ENCODE measurements around the gene TRIM41. TPM values are rescaled to one million over a fixed set of nuclear protein-coding genes. Genes with fewer than 3 reads are reported as not detected.

The TRIM41 gene
- total RNA-seq, 1 donor from 2014 or later: 31.2 TPM

DNA sequence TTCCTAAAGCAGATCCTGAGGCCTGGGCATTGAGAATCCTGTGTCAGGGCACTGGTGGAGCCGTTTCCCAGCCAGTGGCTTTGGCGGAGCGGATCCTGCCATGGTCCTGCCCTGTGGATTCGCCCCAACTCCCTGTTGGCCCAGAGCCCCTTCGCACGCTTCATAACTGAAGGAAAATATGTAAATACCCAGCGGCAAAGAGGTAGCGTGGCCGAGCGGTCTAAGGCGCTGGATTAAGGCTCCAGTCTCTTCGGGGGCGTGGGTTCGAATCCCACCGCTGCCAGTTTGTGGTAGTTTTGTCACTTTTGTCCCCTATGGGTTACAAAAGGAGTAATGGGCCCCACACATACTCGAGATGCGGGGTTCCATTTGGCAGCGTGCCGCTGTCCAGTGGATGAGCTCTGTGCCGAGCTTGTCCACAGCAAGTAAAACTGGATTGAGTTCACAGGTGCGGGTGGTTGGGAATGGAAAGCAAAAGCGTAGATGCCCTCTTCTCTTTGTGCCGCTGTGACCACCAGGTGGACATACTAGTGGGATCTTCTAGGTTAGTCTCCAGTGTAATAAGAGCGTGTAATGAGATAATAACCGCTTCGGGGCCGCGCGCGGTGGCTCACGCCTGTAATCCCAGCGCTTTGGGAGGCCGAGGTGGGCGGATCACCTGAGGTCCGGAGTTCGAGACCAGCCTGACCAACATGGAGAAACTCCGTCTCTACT lies 35.4 kb upstream of the TRIM41 start:
- TF ChIP-seq, protein P1, sequence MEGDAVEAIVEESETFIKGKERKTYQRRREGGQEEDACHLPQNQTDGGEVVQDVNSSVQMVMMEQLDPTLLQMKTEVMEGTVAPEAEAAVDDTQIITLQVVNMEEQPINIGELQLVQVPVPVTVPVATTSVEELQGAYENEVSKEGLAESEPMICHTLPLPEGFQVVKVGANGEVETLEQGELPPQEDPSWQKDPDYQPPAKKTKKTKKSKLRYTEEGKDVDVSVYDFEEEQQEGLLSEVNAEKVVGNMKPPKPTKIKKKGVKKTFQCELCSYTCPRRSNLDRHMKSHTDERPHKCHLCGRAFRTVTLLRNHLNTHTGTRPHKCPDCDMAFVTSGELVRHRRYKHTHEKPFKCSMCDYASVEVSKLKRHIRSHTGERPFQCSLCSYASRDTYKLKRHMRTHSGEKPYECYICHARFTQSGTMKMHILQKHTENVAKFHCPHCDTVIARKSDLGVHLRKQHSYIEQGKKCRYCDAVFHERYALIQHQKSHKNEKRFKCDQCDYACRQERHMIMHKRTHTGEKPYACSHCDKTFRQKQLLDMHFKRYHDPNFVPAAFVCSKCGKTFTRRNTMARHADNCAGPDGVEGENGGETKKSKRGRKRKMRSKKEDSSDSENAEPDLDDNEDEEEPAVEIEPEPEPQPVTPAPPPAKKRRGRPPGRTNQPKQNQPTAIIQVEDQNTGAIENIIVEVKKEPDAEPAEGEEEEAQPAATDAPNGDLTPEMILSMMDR (conservative IDR thresholded peaks at IDR 0.05): peak; percentile 65
- peaks cover 26% of the 10 kb centered on the region for H3K27me3 Mint-ChIP-seq
- H3K4me1 Mint-ChIP-seq (ENCODE audit: unreplicated experiment): peaks cover 11% of the 10 kb centered on the region
- peak; percentile 85 for DNase-seq (ENCODE audit: extremely low spot score, unreplicated experiment)
- no peaks in the 10 kb centered on the region for H3K9me3 Mint-ChIP-seq
- peak overlapping the region; percentile 97 for H3K4me3 Mint-ChIP-seq
- H3K27ac Mint-ChIP-seq: peak overlapping the region; percentile 98
- H3K36me3 Mint-ChIP-seq: peaks cover 9% of the 10 kb centered on the region

- Mint-ChIP-seq H3K27me3 (peaks cover 26% of the 10 kb centered on the region), H3K4me3 (peak overlapping the region; percentile 97), H3K4me1 (ENCODE audit: unreplicated experiment) (peaks cover 13% of the 10 kb centered on the region), H3K9me3 (no peaks in the 10 kb centered on the region), H3K36me3 (peaks cover 9% of the 10 kb centered on the region), H3K27ac (peak overlapping the region; percentile 98)
- TF ChIP-seq, protein P1 (conservative IDR thresholded peaks at IDR 0.05): no peak
- DNase-seq (ENCODE audit: extremely low spot score, unreplicated experiment): peak; percentile 86
These were observed 34.2 kb upstream of the TRIM41 start for GRCh38 chr5:181188700-181189362.

- TF ChIP-seq, protein P1 (conservative IDR thresholded peaks at IDR 0.05): no peak
- peaks cover 9% of the 10 kb centered on the region for H3K4me1 Mint-ChIP-seq (ENCODE audit: unreplicated experiment)
- DNase-seq (ENCODE audit: extremely low spot score, unreplicated experiment): no peak
- H3K27me3 Mint-ChIP-seq: peaks cover 26% of the 10 kb centered on the region
- H3K36me3 Mint-ChIP-seq: peaks cover 9% of the 10 kb centered on the region
- H3K27ac Mint-ChIP-seq: peak overlapping the region; percentile 98
- peak overlapping the region; percentile 97 for H3K4me3 Mint-ChIP-seq
- H3K9me3 Mint-ChIP-seq: no peaks in the 10 kb centered on the region
These were observed 33.6 kb upstream of the TRIM41 start for GRCh38 chr5:181189363-181189961.

DNA sequence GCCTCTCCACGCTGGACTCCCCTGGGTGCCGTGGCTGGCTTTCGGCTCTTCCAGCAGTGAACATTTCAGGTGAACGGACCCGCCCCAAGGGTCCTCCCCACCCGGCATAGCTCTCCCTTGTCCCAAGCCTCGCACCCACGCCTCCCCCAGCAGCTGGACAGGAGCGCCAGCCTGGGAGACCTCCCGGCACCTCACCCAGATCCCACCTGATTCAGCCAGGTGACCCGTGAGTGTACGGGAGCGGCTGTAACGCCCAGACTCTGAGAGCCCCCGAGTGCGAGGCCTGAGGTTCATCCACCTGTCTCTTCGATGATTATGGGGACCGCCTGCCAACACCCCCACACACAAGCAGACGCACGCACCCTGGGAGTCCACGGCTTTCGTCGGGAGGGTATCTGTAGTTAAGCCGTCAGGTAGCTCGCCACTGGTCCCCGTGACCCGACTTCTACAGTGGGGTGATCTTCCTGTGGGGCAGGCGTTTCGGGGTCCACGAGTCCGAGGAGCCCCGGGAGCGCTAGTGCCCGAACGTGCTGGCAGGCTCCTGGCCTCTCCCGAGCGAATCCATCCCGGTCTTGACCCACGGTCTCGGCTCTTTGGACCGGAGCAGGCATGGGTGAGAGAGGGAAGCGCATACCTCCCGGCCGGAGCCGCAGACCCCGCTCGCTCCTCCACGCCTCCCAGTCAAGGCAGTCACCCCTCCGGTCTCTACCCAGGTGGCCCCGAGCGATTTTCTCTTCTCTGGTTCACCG lies 32.9 kb upstream of the TRIM41 start:
- no peak for DNase-seq (ENCODE audit: extremely low spot score, unreplicated experiment)
- H3K27me3 Mint-ChIP-seq: peaks cover 26% of the 10 kb centered on the region
- TF ChIP-seq, protein P1 (conservative IDR thresholded peaks at IDR 0.05): no peak
- peak overlapping the region; percentile 98 for H3K27ac Mint-ChIP-seq
- peaks cover 9% of the 10 kb centered on the region for H3K36me3 Mint-ChIP-seq
- no peaks in the 10 kb centered on the region for H3K9me3 Mint-ChIP-seq
- peaks cover 9% of the 10 kb centered on the region for H3K4me1 Mint-ChIP-seq (ENCODE audit: unreplicated experiment)
- peak overlapping the region; percentile 97 for H3K4me3 Mint-ChIP-seq

DNA sequence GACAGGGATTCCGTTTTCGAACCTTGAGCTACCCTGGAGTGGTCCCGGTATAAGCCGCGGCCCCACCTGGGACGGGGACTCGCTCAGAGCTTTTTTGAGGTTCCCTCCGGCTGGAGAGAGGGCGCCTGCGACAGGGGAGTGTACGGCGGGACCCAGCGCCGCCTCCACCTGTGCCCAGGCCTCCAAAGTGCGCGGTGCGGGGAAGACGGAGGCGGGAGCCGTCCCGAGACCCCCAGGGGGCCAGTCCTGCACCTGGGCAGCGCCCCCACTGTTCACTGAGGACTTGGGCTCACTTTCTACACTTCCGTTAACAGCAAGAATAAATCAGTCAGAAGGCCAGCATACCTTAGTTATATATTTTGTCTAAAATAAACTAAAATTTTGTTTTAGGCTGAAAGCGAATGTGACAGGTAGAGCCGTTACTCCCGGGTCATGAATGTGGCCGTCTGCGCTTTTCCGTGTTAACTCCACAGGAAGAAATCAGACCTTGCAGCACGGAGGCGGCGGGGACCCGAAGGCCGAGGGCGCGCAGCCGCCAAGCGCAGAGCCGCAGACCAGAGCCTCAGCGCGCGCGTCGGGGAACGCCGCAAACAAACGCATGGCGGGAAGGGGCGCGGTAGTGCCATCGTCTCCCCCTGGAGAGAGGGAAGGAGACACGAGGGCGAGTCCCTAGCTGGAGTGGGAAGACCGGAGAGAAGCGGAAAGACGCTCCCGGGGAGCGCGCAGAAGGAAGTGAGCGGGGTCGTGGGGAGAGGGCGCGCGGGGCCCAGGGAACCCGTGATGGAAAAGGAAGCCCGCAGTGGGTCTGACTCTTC lies 32.2 kb upstream of the TRIM41 start:
- Mint-ChIP-seq H3K36me3 (peaks cover 9% of the 10 kb centered on the region), H3K4me1 (ENCODE audit: unreplicated experiment) (peaks cover 9% of the 10 kb centered on the region), H3K27me3 (peaks cover 26% of the 10 kb centered on the region), H3K4me3 (peak overlapping the region; percentile 97), H3K9me3 (no peaks in the 10 kb centered on the region), H3K27ac (peak overlapping the region; percentile 97)
- TF ChIP-seq, protein P1 (conservative IDR thresholded peaks at IDR 0.05): peak; percentile 36
- DNase-seq (ENCODE audit: extremely low spot score, unreplicated experiment): no peak

Data from type B pancreatic cell (in vitro differentiated cells).